GM13977 (cell line): ENCODE data around the gene UMAD1.

Source experiments
- DNase-seq: peaks from one replicate; pipeline ENCODE4 v3.0.0; 2012; ENCODE audit warnings: low spot score
- CTCF ChIP-seq: IDR thresholded peaks from 2 replicates; pipeline ENCODE4 v1.5.1; 2012; ENCODE audit warnings: mild to moderate bottlenecking, control low read depth; ENCODE audit not compliant: insufficient read depth; ENCODE audit errors: extremely low read depth, missing control alignments
- in situ Hi-C: fragments of 300-500 bp; cut with MboI; formaldehyde crosslinking; loops from one replicate; pipeline ENCODE4 v1.12.0; 2022; ENCODE audit warnings: low sequenced_read_pairs, low pct_unique_long_range_greater_than_20kb, mixed read lengths, inconsistent platforms; ENCODE audit not compliant: unreplicated experiment

Gene UMAD1

GRCh38 chr7:7789551-7789988 lies 149.0 kb downstream of the UMAD1 start:
- peak; percentile 31 for DNase-seq
- TF ChIP-seq CTCF: no peak
- in situ Hi-C loops: no loop called here

GRCh38 chr7:7790041-7790741 lies 149.6 kb downstream of the UMAD1 start:
- TF ChIP-seq CTCF: no peak
- DNase-seq: no peak
- in situ Hi-C loops: no loop called here

- in situ Hi-C loops: no loop called here
- DNase-seq: no peak
- no peak for TF ChIP-seq CTCF
Observed at GRCh38 chr7:7791523-7791922, 151.0 kb downstream of the UMAD1 start.

- in situ Hi-C loops: no loop called here
- TF ChIP-seq CTCF: no peak
- no peak for DNase-seq
Observed at GRCh38 chr7:7792056-7792455, 151.5 kb downstream of the UMAD1 start.

GRCh38 chr7:7793249-7793648 lies 152.7 kb downstream of the UMAD1 start:
- in situ Hi-C loops: no loop called here
- DNase-seq: no peak
- TF ChIP-seq CTCF: no peak

- DNase-seq: no peak
- in situ Hi-C loops: no loop called here
- TF ChIP-seq CTCF: no peak
Observed at GRCh38 chr7:7793921-7794320, 153.4 kb downstream of the UMAD1 start.
